ENCODE results near the gene MDC1.
A peak's percentile ranks its signal among the peaks of the same experiment; 100 is the strongest.
"Not testable (repeated sequence)": the region's sequence is repeated elsewhere in the genome, so short reads cannot be mapped to it uniquely, and the experiment has no call there.

Gene MDC1

GRCh38 chr6:30744054-30744805, 27.1 kb upstream of the MDC1 start, which contains the start of gene IER3:
Gene IER3 (minus strand): TSS chr6:30744547. CDS start chr6:30744518, 29 bp downstream.
- DNase-seq = peak; percentile 37 to 62

GRCh38 chr6:30743099-30744053, 26.3 kb upstream of the MDC1 start:
- no peak for DNase-seq

- peak; percentile 79 to 83 for DNase-seq
These were observed 25.4 kb upstream of the MDC1 start, which contains the start of gene FLOT1 for GRCh38 chr6:30742316-30743098. Gene FLOT1 (minus strand): TSS chr6:30742687. CDS start chr6:30742189, 498 bp downstream.

GRCh38 chr6:30741789-30742315, 24.8 kb upstream of the MDC1 start:
- DNase-seq = no peak

GRCh38 chr6:30741063-30741779, 24.1 kb upstream of the MDC1 start:
- no peak for DNase-seq

- DNase-seq = no peak
These were observed 23.4 kb upstream of the MDC1 start for GRCh38 chr6:30740540-30740870.

- no peak for DNase-seq
These were observed 21.5 kb upstream of the MDC1 start for GRCh38 chr6:30738532-30738931.

- DNase-seq = no peak
These were observed 18.7 kb upstream of the MDC1 start for GRCh38 chr6:30735668-30736314.

- no peak for DNase-seq
These were observed 15.3 kb upstream of the MDC1 start for GRCh38 chr6:30732237-30732943.

- peak; percentile 82 to 86 for DNase-seq
These were observed 13.7 kb upstream of the MDC1 start for GRCh38 chr6:30730601-30731435.

GRCh38 chr6:30727920-30728553, 11.0 kb upstream of the MDC1 start:
- no peak for DNase-seq

- no peak for DNase-seq
These were observed 9.7 kb upstream of the MDC1 start for GRCh38 chr6:30726506-30727413.

- peak; percentile 14 to 44 for DNase-seq
These were observed 8.8 kb upstream of the MDC1 start for GRCh38 chr6:30725713-30726505.

- DNase-seq = peak in 1 of 2 experiments; percentile 20
These were observed 8.0 kb upstream of the MDC1 start for GRCh38 chr6:30724906-30725667.

GRCh38 chr6:30723843-30724741, 7.0 kb upstream of the MDC1 start:
- DNase-seq = not testable (repeated sequence)

Data from NCI-H524 (cell line).